Neural crest cell (in vitro differentiated cells): ENCODE data around the gene HAPLN2. TPM values are rescaled to one million over a fixed set of nuclear protein-coding genes. Genes with fewer than 3 reads are reported as not detected.
A peak's percentile ranks its signal among the peaks of the same experiment; 100 is the strongest.
"Not testable (repeated sequence)": the region's sequence is repeated elsewhere in the genome, so short reads cannot be mapped to it uniquely, and the experiment has no call there.

Experiments used
- DNase-seq: peaks from one replicate; pipeline ENCODE4 v3.0.0; 2021; ENCODE audit warnings: low read depth, mixed read lengths, low spot score
- H3K27ac Mint-ChIP-seq: one replicate; pipeline ENCODE4 v1.8.0; 2021; ENCODE audit warnings: mild to moderate bottlenecking, mixed read lengths; ENCODE audit not compliant: unreplicated experiment
- H3K27me3 Mint-ChIP-seq: 2 replicates; pipeline ENCODE4 v1.8.0; 2021; ENCODE audit warnings: low read depth, mild to moderate bottlenecking, mixed read lengths
- H3K36me3 Mint-ChIP-seq: 2 replicates; pipeline ENCODE4 v1.8.0; 2021; ENCODE audit warnings: low read depth, mild to moderate bottlenecking, mixed read lengths
- H3K4me1 Mint-ChIP-seq: 2 replicates; pipeline ENCODE4 v1.8.0; 2021; ENCODE audit warnings: mixed read lengths
- H3K4me3 Mint-ChIP-seq: one replicate; pipeline ENCODE4 v1.8.0; 2021; ENCODE audit warnings: mild to moderate bottlenecking, mixed read lengths
- H3K9me3 Mint-ChIP-seq: 2 replicates; pipeline ENCODE4 v1.8.0; 2021; ENCODE audit warnings: mixed read lengths
- CTCF ChIP-seq: fragments of 200-600 bp; sonication (generic); conservative IDR thresholded peaks from 2 replicates; pipeline ENCODE4 v1.5.0; 2021; ENCODE audit warnings: antibody characterized with exemption, mild to moderate bottlenecking
- total RNA-seq: library from RNA; stranded (reverse); gene quantifications from 2 replicates; pipeline ENCODE4 v1.2.1, GENCODE V29; 2021

The HAPLN2 gene
- total RNA-seq, 1 donor from 2014 or later = 0.70 TPM

GRCh38 chr1:156583821-156584622 lies 35.2 kb upstream of the HAPLN2 start:
- DNase-seq = peak; percentile 84
- no peaks in the 10 kb centered on the region for H3K9me3 Mint-ChIP-seq
- no peaks in the 10 kb centered on the region for H3K27me3 Mint-ChIP-seq
- H3K4me3 Mint-ChIP-seq = peak overlapping the region; percentile 58
- peaks cover 9% of the 10 kb centered on the region for H3K4me1 Mint-ChIP-seq
- H3K36me3 Mint-ChIP-seq = no peaks in the 10 kb centered on the region
- H3K27ac Mint-ChIP-seq = no peak overlapping the region
- peak; percentile 90 for TF ChIP-seq CTCF

- Mint-ChIP-seq H3K4me1 (peaks cover 9% of the 10 kb centered on the region), H3K27ac (no peak overlapping the region), H3K36me3 (no peaks in the 10 kb centered on the region), H3K27me3 (no peaks in the 10 kb centered on the region), H3K4me3 (no peak overlapping the region), H3K9me3 (no peaks in the 10 kb centered on the region)
- peak; percentile 48 for TF ChIP-seq CTCF
- DNase-seq = no peak
Measured at GRCh38 chr1:156584813-156585212, 34.4 kb upstream of the HAPLN2 start.

- Mint-ChIP-seq H3K4me1 (peaks cover 8% of the 10 kb centered on the region), H3K27me3 (no peaks in the 10 kb centered on the region), H3K36me3 (no peaks in the 10 kb centered on the region), H3K4me3 (no peak overlapping the region), H3K27ac (no peak overlapping the region), H3K9me3 (no peaks in the 10 kb centered on the region)
- TF ChIP-seq CTCF = no peak
- DNase-seq = no peak
Measured at GRCh38 chr1:156586323-156586722, 32.9 kb upstream of the HAPLN2 start.

GRCh38 chr1:156586892-156587477 lies 32.2 kb upstream of the HAPLN2 start:
- no peak overlapping the region for H3K27ac Mint-ChIP-seq
- H3K27me3 Mint-ChIP-seq = no peaks in the 10 kb centered on the region
- H3K36me3 Mint-ChIP-seq = no peaks in the 10 kb centered on the region
- TF ChIP-seq CTCF = no peak
- no peak overlapping the region for H3K4me3 Mint-ChIP-seq
- H3K4me1 Mint-ChIP-seq = peaks cover 10% of the 10 kb centered on the region
- no peaks in the 10 kb centered on the region for H3K9me3 Mint-ChIP-seq
- no peak for DNase-seq

- not testable (repeated sequence) for H3K36me3 Mint-ChIP-seq, DNase-seq, H3K27me3 Mint-ChIP-seq, H3K9me3 Mint-ChIP-seq, H3K27ac Mint-ChIP-seq
- H3K4me1 Mint-ChIP-seq = peaks cover 17% of the 10 kb centered on the region
- peak overlapping the region; percentile 31 for H3K4me3 Mint-ChIP-seq
Measured at GRCh38 chr1:156587927-156588326, 31.3 kb upstream of the HAPLN2 start.

- DNase-seq = no peak
- H3K27me3 Mint-ChIP-seq = no peaks in the 10 kb centered on the region
- no peak for TF ChIP-seq CTCF
Measured at GRCh38 chr1:156589546-156589945, 29.7 kb upstream of the HAPLN2 start.

More at GRCh38 chr1:156589546-156589945, 29.7 kb upstream of the HAPLN2 start:
- no peak overlapping the region for H3K4me3 Mint-ChIP-seq
- H3K4me1 Mint-ChIP-seq = peaks cover 21% of the 10 kb centered on the region
- H3K36me3 Mint-ChIP-seq = no peaks in the 10 kb centered on the region
- H3K27ac Mint-ChIP-seq = no peak overlapping the region
- H3K9me3 Mint-ChIP-seq = no peaks in the 10 kb centered on the region
